NCI-H226 (cell line): ENCODE data around the gene FRY.
"Not testable (repeated sequence)": the region's sequence is repeated elsewhere in the genome, so short reads cannot be mapped to it uniquely, and the experiment has no call there.

Experiments used
- DNase-seq: peaks from one replicate; pipeline ENCODE4 v3.0.0-alpha.2; 2015

The FRY gene

DNA sequence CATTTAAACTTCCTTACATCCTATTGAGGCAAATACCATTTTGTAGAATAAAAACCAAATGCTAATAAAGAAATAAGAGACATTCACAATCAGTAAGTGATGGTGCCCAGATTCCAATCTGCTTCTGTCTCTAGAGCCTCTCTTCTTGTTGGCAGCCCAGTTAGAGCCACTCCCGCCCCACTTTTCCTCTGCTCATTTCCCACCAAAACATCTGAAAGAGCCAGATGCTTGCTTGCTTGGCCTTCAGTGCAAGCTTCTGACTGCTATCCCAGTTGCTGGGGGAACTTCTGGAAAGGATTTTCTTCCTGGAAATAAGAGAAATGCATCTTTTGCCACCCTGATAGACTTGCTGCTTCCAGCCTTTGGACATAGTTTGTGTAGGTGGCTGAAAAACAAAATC, 12.9 kb downstream of the FRY start:
- no peak for DNase-seq

DNA sequence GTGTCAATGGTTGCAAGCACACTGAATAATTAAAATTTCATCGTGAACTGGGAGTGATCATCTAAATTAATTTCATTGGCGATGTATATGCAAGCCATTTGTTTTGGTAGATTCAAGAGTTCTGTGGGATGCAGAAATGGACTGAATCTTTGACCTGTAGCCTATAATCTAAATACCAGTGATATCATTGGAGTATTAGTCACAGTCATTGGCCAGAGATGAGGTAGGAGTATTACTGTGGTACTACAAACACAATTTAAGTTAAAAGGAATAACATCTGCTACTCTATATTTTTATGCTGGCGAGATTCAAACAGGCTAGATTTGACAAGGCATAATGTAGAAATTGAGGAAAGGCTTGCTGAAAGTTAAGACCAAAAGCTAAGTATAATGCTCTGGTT, 14.0 kb downstream of the FRY start:
- no peak for DNase-seq

DNA sequence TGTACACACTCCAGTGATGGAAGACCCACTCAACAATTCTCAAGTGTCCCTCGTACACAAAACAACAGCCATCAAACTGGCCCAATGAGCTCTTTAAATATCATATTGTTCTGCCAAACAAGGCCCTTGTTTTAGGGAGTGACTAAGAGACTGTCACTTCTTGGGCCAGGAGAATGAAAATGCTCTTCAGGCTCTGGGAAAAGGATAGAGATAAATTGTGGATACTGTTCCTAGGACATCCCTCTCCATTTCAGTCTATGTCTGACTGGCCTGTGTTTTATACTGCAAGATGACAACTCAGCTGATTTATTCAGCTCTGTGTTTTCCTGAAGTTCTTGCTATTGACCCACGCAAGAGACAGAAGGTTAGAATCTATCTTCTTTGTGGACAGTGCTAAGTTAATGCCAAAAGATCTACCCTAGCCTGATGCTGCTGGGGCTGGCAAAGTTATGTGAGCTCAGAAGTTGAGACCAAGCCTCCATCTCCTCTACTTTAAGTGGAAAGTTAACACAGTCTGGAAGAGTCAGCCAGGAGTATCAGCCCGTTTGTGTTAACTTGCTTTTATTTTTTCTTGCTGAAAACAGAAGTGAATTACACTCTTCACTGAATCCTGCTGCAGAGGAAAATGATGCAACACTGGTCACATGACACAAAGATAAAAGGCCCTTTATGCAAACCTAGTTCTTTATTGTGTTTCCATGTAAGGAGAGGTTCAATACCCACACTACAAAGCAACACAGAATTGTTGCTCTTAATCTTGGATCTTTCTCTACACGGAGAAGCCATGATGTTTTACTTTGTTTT, 14.6 kb downstream of the FRY start:
- DNase-seq = no peak

- no peak for DNase-seq
Observed at GRCh38 chr13:32047088-32047487, 15.5 kb downstream of the FRY start.

- DNase-seq = no peak
Observed at GRCh38 chr13:32047793-32048192, 16.2 kb downstream of the FRY start.

DNA sequence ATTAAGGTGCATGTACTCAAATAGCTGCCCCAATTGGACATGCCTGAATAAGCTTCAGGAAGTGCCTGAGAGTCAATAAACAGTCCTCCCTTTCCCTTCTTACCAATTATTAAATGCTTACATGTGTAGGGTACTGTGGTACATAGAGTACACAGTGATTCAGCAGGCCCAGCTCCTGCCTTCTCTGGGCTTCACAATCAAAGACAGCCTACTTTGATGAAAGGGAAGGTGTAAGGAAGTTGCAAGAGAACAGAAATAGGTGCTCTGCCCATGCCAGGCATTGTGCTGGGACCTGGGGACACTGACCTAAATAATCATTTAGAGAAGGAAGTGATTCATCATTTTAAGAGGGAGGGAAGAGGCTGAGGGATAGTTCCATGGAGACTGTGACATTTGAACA, 17.2 kb downstream of the FRY start:
- DNase-seq = no peak

DNA sequence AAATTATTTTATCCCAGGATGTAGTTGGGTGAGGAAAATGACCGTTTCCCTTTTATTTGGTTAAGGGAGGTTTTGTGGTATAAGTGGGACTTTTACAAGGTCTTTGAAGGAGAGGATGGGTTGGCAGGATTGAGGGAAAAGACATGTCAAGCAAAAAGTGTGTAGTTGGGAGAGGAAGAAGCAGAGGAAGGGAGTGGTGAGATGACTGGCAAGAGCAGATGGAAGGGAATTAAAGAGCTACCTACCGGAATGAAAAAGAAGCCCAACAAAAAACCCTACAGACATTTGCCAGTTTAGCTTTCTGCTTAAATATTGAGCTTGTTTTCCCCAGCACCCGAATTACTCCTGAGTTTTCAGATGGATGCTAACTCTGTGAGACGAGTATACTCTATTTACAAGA, 19.6 kb downstream of the FRY start:
- no peak for DNase-seq

- DNase-seq = no peak
Observed at GRCh38 chr13:32056316-32056715, 24.7 kb downstream of the FRY start.

DNA sequence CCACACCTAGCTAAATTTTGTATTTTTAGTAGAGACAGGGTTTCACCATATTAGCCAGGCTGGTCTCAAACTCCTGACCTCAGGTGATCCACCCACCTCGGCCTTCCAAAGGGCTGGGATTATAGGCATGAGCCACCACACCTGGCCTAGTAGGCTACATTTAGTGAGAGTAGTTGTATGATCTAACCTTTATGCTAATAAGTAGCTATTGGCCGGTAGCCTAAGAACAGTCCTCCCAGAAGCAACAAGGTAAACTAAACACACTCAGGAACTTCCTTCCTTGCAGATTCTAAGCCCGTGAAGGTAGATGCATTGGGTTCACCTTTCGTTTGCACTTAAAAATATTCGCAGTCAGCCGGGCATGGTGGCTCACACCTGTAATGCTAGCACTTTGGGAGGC, 25.8 kb downstream of the FRY start:
- not testable (repeated sequence) for DNase-seq

GRCh38 chr13:32059511-32059984, 28.0 kb downstream of the FRY start:
- DNase-seq = no peak

- no peak for DNase-seq
Observed at GRCh38 chr13:32060401-32060878, 28.9 kb downstream of the FRY start.

GRCh38 chr13:32063619-32064233, 32.2 kb downstream of the FRY start:
- DNase-seq = no peak

GRCh38 chr13:32067149-32067961, 35.8 kb downstream of the FRY start:
- DNase-seq = no peak

GRCh38 chr13:32068255-32068654, 36.7 kb downstream of the FRY start:
- no peak for DNase-seq

DNA sequence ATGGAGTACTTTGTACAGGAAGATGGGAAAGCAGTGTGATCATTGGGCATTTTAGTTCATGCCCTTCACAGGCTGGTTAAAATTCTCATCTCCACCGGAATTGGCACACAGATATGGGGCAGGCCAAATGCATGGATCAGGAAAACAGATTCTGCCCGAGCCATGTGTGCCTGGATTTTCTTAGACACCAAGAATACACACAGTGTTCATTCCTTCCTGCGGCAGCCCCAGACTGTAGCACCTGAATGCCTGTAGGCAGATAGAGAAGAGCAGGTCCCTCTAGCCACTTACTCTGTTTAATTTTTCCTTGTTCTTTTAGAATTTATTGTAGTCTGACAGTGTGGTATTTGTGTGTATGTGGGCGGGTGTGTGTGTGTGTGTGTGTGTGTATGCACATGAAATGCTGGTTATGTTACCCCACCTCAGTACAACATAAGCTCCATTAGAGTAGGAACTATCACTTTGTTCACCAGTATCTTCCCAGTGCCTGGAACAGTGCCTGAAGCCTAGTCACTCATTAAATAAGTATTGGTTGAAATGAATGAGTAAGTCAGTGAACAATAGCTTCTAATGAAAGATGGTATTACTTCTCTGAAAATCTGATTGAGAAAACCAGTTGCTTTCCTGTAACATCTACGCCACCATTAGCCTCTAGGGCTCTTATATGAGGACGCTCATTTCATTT, 41.7 kb downstream of the FRY start:
- DNase-seq = no peak

DNA sequence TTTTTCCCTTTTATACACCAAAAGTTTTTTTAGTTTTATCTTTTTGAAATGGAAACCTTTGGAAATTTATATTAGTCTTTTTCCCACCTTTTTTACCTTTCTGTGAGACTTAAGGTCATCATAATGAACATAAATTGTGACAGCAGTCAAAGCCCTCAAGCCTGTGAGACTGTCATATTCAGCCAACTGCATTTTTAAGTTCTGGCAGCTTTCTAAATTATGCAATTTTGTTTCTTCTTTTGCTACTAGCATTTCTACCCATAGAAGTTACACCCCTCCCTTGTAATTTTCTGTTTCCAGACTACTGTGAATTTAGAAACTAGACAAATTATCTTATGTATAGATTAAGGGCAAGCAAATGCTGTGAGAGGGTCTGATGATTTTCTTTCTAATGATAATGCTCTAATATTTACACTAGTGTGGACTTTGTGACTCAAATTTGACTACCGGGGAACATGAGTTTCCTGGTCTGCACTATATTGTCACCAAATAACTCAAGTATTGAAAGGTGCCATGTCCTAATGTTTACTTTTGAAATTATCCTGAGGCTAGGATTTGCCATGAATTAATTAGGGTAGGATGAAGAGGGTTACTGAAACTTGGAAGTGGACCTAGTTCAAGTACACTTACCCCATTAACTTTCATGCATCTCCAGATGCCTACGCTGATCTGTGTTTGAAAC, 43.7 kb downstream of the FRY start:
- no peak for DNase-seq

GRCh38 chr13:32079587-32079986, 48.0 kb downstream of the FRY start:
- DNase-seq = no peak

DNA sequence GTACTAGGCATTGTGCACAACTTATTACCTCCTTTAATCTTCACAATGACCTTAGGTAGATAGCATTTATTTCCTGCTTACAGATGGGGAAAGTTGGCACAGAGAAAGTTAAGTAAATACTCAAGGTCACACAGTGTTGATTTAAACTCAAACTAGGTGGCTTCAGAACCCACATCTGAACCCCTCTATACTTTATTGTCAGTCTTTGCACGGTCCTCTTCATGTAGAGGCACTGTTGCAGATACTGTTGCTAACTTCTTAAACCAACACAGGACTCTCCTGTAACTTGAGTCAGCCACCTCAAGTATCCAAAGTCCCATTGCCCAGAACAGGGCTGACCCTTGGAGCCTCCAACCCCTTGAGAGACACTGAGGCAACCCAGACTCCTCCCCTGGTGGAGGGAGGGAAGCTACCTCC, 48.8 kb downstream of the FRY start:
- DNase-seq = no peak

GRCh38 chr13:32081591-32081990, 50.0 kb downstream of the FRY start:
- DNase-seq = no peak

- no peak for DNase-seq
Observed at GRCh38 chr13:32086366-32086765, 54.8 kb downstream of the FRY start.

DNA sequence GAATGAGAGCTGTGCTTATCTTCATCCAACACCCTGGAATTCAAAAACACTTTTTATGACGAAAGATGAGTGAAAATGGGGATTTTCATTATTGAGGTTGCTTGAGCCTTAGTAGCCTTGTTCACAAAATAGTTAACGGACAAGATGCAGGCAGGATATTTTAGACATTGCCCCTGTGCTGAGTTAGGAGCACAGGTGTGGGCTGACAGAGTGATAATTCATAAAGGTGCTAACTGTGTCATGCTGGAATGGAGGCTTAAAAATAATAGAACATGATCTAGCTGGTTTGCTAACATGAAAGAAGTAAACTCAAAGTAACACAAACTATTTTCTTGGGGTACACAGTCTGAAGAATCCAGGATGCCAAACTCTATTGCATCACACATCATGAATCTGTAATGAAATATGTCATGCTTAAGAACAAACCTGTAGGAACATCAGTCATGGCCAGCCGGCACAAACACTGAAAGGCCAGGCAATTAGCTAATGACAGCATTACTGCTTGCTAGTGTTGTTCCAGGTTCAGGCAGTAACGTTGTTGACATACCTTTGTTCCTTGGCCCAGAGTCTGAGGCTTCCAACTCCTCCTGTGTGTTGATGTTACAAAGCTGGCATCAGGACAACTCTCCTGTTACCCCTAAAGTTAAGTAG, 55.3 kb downstream of the FRY start:
- DNase-seq = no peak
